Measurements from ENCODE around the gene ASCC1.

The ASCC1 gene

GRCh38 chr10:72062832-72063702, 153.0 kb downstream of the ASCC1 start:
- DNase-seq, result no peak

GRCh38 chr10:72062382-72062781, 153.7 kb downstream of the ASCC1 start:
- no peak for DNase-seq

GRCh38 chr10:72061930-72062329, 154.1 kb downstream of the ASCC1 start:
- no peak for DNase-seq

DNA sequence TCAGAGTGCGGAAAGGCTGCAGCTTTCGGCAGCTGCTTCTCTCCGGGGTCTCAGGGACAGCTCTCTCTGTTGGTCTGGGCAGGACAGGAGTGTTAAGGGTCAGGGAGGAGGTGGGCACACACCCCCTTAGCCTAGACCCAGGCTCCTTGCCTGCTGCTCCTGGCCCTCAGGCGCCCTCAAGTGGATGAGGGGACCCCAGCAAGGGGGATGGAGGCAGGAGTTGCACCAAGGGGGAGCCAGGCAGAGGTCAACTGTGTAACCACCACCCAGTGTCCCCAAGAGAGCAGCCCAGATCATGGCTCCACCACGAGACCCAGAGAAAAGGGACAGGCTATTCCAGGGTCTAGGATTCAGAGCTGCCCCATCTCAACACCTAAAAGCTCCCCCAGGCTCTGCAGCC, 154.6 kb downstream of the ASCC1 start:
- no peak for DNase-seq

DNA sequence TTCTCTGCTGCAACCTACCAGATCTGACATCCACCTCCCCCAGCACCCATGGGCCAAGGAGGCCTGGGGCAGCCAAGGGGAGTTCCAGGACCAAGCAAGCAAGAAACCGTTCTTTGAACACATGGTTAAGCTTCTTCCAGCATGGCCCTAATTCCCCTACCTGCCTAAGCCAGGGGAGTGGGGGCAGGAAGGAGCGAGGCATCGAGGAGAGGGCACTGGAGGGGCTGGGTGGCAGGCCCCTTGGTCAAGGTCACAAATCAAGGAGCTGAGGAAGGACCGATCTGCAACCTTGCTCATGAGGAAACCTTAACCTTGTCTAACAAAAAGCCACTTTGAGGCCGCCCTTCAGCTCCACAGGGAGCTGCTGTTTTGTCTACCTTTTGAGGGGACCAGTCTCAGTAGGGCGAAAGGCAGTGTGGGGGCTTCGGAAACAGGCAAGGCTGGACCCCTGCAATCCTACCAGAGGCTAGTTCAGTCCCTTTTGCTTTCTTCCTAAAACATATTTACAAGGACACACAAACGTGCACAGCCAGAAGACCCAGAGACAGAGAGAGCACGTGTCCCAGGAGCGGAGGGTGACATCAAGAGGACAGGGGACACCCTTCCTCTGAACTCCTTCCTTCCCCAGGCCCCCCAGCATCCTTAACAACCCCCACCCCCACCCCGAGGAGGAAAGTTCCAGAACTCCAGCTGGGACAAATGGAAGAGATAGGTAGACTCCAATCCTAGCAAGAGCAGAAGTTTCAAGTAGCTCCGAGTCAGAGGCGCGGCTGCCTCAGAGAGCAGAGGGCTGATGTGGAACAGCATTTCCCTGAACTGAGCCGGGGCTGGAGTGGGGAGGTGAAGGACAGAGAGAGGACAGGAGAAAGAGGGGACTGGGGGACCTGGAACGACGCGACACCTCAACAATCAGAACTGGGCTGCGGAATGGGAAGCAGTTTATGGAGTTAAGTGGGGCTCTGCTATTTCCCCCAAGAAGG, 155.9 kb downstream of the ASCC1 start:
- no peak for DNase-seq

GRCh38 chr10:72058989-72059842, 156.9 kb downstream of the ASCC1 start:
- DNase-seq, result no peak

DNA sequence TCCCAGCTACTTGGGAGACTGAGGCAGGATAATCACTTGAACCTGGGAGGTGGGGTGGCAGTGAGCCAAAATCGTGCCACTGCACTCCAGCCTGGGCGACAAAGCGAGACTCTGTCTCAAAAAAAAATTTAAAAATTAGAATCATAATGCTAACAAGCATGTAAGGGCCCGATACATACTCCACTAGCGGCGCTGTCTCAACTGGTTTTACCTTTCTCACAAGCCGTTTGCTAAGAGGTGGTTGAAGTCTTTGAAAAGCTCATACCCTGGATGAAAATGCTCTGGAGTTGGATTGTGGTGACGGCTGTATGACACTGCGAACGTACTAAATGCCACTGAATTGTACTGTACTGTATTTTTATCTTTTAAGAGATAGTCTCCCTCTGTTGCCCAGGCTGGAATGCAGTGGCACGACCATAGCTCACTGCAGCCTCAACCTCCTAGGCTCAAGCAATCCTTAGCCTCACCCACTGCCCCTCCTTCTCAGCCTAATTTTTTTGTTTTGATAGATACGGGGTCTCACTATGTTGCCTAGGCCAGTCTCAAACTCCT, 157.7 kb downstream of the ASCC1 start:
- DNase-seq, result no peak

- no peak for DNase-seq
These were observed 158.9 kb downstream of the ASCC1 start for GRCh38 chr10:72056932-72057751.

- no peak for DNase-seq
These were observed 160.0 kb downstream of the ASCC1 start for GRCh38 chr10:72056113-72056512.

- no peak for DNase-seq
These were observed 162.4 kb downstream of the ASCC1 start for GRCh38 chr10:72053690-72054089.

DNA sequence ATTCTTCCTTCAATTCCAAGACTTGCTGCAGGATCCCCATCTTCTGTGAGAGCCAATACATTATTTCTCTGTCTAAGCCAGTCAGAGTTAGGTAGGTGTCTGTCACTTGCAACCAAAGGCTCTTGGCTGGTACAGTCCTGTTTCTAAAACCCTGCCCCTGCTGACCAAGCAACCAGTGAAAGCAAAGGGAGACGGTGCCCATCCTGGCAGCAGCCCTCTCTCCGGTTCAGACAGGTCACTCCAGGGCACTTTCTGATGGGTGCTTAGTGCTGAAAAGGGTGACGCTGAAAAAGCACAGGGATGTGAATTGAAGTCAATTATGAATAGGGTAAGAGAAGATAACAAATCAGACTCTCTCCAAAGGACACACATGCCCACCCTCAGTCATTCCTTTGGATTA, 165.2 kb downstream of the ASCC1 start:
- DNase-seq, result no peak

DNA sequence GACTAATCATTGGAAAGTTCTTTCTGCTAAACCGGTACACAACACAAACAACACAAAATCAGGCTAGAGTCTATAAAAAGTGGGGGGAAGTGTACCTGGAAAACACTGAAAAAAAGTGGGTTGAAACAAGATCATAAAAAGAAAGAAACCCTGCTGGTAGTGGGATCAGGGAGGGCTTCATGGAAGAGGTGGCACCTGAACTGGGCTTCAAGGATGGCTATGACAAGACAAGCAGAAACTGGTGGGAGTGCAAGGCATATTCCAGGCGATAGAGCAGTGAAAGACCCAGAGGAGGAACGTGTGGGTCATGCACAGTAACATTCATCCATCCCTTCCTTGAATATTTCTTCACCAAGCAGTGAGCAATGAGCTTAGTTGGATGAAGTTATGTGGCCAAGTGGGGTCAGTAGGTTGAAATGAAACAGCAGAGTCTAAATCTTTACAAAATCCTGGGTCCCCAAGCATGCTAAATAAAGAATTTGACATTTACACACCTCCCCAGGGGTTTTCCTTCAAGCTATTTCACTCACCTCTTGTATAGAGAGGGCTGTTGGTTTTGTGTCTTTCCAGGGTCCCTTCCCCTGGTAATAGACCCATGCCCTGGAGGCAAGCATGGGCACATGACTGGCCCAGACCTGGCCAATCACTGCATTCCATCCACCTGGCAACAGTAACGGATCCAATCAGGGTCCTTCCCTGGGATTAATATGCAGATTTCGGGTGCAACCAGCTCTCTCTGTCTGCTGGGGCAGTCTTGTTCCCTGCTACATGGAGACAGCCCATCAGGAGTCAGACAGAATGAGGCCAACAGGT, 165.9 kb downstream of the ASCC1 start:
- no peak for DNase-seq

- DNase-seq, result no peak
These were observed 166.6 kb downstream of the ASCC1 start for GRCh38 chr10:72049472-72049871.

DNA sequence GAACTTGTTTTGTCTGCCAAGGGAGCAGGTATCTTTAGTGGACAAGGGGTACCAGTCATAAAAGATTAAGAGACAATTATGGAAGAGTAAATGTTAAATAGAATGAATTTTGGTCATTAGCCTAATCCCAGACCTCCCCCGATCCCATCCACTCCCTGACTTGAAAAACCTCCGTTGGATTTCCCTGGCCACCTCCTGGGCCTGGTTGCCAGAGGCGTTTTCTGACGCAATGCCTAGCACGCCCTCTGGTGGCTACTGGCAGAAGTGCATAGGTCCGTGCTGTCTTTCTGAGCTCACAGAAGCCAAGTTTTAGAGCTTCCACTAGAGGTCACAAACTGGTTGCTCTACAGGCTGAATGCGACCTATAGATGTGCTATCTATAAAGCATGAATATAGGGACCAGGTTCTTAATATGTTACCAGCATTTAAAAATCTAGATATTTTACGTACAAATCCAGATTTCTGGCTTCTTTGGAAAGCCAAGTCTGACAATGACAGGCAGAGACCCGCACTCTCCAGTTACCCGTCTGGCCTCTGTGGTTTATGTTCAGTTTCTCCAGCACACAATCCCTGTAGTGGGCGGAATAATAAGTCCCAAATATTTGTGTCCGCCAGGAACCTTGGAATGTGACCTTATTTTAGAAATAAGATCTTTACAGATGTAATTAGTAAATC, 167.5 kb downstream of the ASCC1 start:
- peak; percentile 85 for DNase-seq

All from T1000 (cell line).